Hindlimb muscle (tissue), 1 donor: ENCODE measurements around the gene GATA3. TPM values are rescaled to one million over a fixed set of nuclear protein-coding genes. Genes with fewer than 3 reads are reported as not detected.

Source experiments
- DNase-seq: peaks from one replicate; pipeline ENCODE4 v3.0.0-alpha.2; 2013
- polyA plus RNA-seq: library from polyadenylated mRNA; unstranded; fragments of 120-200 nt; gene quantifications from one replicate; pipeline ENCODE4 v1.2.1, GENCODE V29; 2013; ENCODE audit not compliant: insufficient read length

Gene GATA3
- polyA plus RNA-seq, 1 donor = 1.0 TPM

DNA sequence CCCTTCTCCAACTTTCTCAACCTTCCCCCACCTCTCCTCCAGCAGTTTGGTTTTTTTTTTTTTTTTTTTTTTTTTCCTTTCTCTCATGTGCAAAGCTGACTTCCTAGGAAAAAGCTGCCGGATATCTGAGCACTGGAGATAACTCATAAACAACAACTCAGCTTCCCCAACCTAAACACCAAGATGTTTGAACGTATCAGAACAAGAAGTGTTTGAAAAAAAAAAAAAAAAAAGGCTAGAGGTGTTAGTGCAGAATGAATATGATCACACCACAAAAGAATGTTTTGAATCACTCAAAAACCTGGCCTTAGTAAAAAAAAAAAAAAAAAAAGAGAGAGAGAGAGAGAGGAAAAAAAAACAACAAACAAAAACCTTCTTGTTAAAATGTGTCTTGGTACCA lies 11.2 kb downstream of the GATA3 start:
- no peak for DNase-seq

DNA sequence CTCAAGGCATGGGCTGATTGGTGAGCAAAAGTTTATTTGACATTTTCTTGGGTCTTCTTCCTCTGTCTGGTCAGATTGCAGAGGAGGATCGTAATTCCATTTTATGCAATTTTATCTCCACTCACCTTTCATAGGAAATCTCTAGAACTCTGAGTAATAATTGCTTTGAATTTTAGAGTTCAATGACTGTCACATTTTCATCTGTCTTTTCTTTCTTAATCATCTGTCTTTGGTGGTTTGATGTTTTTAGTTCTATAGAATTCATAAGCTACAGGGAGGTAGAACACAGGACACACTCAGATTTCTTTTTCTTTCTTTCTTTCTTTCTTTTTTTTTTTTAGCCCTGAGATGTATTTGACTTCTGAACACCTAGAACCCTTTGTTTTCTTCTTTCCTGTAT lies 11.6 kb downstream of the GATA3 start:
- DNase-seq = no peak

DNA sequence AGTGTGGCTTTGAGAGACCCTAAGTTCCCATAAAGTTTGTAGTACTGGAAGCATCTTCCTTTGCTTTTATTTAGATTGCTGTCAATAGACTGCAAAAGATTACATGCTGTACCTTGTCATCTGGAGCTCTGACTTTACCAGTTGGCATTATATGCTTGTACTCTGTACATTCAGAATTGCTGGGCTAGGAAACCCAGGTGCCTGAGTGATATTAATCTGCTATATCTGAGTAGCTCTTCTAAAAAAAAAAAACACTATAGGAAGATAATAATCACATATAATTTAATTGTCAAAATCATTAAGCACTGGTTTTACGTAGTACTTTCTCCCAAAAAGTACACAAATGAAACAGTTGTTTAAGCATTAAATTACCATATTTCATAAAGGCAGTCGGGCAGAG lies 12.3 kb downstream of the GATA3 start:
- no peak for DNase-seq

DNA sequence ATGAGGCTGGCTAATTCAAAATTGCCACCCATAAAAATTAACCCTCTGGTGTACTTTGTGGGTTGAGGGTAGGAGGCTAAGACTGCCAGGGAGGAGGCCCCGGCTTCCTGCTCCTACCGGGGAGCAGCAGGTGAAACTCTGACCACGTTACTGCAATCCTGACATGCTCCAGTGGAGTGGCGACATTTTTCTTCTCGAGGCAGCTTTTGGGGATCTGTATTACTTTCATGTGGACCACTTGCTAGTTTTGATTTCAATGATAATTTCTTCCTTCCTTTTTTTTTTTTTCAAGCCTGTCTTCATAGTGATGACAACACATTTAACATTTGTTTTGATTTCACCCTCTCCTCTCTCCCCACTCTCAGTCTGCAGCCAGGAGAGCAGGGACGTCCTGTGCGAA lies 14.6 kb downstream of the GATA3 start:
- no peak for DNase-seq

DNA sequence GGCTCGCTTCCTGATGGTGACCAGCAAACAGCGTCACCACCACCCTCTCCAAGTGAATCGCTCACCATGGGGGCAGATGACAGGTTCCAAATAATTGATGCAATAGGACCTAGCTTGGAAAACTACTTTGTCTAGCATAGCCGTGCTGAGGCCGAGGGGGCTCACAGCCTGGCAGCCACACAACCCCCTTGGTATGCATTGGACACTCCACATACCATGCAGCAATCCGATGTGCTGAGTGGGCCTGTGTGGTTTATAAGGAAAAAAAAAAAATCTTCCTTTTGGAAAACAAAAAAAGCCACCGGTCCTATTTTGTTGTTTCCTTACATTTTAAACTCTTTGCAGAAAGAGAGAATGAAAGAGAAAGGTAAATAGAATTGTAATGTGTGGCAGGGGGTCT lies 15.1 kb downstream of the GATA3 start:
- no peak for DNase-seq

DNA sequence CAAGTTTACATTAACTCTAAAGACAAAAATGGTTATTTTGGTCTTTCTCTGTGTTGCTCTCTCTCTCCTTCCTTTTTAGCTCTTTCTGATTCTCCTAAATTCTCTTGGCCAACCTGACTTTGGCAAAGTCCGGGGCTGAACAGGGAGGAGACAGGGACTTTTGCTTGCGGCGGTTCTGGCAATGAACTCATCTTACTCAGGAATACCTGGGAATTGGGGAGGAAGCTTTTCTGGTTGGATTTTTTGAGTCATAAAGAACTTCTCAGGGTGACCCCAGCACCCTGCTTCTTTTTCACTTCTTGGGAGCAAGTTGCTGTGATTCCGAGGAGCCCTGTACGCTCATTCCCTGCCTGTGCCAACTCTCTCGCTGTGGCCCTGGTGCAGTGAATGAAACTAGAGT lies 16.0 kb downstream of the GATA3 start:
- DNase-seq = no peak

DNA sequence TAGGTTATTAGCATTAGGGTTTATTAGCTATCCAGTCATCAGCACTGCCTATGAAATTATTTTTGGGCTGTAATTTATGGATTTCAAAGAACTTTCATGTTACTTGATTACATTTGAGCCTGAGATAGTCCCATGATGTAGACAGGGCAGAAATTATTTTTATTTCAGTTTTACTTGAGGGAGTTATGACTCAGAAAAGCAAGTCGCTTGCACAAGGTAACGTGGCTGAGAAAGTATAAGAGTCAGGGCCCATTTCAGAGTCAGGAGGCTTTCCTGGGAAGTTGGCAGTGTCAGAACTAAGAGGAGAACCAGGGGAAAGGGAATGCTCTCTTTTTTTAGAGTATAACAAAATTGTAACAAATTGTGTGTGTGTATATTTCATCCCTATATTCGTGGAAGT lies 16.5 kb downstream of the GATA3 start:
- no peak for DNase-seq

DNA sequence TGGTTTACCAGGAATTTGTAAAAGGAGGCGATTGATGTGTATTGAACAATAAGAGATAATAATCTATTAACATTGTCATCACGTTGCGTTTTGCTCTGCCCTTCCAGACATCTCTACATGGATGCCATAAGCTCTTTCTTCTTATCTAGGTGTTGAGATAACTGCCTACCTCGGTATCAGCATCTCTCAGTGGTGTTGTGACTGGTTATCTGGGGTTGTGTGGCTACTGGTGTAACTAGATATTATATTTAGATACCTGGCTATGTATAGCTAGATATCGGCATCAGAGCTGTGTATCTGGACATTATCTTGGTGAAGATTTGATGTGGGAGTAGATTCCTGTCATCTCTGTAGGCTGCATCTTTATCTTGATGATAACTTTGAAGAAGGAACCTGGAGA lies 17.2 kb downstream of the GATA3 start:
- no peak for DNase-seq

DNA sequence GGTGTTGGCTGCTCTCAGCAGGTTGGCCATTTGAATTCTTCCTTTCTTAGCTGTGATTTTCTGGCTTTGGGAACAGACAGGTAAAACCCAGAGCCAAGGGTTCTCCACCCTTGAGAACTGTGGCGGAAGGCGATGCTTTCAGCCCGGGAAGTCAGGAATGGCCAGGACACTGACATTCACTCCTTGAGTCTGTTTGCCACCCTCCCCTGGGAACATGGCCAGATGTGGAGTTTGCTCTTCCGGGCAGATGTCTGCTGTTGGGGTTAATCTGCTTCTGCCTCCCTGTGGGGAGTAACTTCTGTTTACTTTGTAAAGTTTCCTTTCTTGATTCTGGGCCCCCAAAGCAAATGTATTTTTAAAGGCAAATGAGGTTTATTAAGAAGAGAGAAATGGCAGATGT lies 17.7 kb downstream of the GATA3 start:
- no peak for DNase-seq

DNA sequence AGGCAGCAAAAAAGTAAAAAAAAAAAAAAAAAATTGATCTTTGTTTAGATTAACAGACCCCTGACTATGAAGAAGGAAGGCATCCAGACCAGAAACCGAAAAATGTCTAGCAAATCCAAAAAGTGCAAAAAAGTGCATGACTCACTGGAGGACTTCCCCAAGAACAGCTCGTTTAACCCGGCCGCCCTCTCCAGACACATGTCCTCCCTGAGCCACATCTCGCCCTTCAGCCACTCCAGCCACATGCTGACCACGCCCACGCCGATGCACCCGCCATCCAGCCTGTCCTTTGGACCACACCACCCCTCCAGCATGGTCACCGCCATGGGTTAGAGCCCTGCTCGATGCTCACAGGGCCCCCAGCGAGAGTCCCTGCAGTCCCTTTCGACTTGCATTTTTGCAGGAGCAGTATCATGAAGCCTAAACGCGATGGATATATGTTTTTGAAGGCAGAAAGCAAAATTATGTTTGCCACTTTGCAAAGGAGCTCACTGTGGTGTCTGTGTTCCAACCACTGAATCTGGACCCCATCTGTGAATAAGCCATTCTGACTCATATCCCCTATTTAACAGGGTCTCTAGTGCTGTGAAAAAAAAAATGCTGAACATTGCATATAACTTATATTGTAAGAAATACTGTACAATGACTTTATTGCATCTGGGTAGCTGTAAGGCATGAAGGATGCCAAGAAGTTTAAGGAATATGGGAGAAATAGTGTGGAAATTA lies 19.4 kb downstream of the GATA3 start:
- no peak for DNase-seq

DNA sequence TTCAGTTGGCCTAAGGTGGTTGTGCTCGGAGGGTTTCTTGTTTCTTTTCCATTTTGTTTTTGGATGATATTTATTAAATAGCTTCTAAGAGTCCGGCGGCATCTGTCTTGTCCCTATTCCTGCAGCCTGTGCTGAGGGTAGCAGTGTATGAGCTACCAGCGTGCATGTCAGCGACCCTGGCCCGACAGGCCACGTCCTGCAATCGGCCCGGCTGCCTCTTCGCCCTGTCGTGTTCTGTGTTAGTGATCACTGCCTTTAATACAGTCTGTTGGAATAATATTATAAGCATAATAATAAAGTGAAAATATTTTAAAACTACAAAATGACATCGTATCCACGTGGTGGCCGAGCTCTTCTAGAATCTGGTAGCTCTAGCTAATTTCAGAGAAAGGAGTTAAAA lies 20.4 kb downstream of the GATA3 start:
- DNase-seq = no peak

DNA sequence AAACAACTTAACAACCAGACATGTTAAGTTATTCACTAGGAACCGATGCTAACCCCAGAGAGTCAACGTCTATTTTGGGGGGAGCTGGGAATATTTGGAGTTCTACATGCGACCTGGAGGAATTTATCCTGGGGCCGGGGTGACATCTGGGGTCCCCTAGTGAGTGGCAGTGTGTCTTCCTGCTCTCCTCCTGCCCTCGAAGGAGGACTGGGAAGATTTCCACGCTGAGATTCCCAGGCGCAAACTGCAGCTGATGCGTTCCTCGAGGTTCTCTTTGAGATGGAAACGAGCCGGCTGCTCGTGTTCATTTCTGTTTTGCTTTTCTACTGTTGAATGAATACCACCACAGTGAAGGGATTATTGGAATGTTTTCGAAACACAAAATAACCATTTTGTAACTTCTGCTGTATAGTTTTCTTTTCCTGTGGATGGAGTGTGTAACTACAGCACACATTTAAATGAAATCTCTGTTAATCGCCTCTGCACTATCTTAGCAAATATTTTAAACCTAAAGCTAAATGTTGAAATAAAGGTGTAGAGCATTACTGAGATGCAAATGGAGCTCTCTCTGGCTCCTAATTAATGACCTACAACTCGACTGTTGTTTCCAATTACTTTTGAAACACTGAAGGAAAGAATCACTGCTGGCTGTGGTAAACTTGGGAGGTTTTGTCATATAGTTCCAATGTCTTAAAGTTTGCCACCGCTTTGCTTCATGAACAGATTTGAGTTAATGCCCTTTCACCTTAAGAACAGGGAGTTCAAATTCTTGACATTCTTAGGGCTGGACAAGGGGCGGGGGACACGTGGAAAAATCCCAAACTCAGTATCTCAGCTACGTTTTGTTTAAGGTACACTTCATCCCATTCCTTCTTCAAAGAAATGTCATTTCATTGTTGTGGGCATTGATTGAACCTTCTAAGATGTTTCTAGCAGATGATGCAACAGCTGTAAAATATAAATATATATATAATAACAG lies 21.1 kb downstream of the GATA3 start:
- no peak for DNase-seq

DNA sequence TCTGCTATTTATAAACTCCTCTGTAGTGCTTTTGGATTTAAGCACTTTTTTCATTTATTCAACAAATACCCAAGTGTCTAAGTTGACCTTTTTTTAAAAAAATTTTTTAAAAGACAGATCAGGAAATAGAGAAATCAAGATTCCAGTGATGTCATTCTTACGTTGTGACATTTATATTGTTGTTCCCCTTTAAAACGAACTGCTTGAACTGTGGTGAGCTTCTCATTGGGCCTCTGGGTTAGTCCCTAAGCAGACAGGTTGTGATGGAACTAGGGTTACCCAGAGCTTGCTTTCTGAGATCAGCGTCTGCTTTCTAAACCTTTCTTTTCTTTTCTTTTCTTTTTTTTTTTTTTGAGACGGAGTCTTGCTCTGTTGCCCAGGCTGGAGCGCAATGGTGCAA lies 22.4 kb downstream of the GATA3 start:
- DNase-seq = no peak

DNA sequence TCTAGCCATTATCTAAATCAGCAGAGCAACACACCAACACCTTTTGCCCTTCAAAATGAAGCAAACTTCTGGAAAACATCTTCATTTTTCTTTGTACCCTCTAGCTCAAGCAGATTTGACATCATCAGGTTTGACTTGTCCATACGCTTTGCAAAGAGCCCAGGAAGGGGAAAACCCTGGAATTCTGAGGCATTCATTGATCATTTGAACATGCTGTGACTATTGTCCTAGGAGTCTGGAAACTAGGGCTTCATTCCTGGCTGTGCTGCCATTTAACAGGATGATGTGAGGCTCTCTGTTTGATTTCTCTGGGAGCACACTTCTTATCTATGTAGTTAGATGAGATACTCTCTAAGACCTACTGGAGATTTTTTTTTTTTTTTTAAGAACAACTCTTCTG lies 23.5 kb downstream of the GATA3 start:
- no peak for DNase-seq

DNA sequence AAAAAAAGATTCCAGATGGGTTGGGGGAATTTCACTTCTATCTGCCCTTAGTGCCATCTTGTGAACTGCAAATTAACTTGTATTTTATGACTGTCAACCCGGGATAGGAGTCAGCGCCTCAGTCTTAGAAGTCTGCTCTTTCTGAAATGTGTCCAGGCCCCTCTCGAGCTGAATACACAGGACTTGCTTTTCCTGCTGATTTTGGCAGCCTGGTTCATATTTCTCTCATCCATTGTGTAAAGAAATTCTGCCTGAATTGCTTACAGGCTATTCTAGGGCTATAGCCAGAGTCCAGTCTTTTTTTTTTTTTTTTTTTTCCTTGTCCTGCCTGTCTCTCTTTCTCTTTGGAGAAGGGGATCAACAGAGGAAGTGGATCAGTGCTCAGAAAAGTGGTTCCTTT lies 24.6 kb downstream of the GATA3 start:
- DNase-seq = no peak

DNA sequence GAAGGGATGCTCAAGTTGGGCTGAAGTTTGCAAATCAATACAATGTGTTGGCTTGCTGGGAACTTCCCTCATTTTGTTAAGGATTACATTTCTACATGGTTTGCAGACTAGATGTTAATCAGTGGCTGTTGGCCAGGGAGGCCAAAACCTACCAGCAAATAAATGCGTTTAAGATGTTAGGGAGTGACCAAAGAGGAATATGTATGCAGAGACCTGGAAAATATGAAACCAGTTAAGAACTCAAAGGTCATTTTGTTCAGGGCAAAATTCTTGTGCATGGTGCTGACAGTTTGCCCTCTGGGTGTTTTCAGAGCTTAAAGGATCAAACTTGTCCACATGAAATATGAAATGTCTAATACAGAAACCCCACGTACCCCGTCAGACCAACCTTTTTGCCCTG lies 30.3 kb downstream of the GATA3 start:
- DNase-seq = no peak

DNA sequence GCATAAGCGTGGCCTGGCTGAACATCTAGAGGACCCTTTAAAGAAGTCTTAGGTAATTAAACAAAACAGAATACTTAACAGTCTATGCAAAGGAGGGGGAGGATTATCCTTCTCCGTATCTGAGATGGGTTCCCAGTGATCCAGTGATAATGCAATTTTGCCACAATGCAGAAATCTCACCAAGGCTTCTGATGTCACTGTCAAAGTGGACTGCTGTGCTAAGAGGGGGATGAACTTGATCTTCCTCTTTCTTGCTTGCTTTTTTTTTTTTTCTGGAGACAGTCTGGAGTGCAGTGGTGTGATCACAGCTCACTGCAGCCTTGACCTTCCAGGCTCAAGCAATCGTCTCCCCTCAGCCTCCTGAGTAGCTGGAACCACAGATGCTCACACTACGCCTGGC lies 30.8 kb downstream of the GATA3 start:
- DNase-seq = no peak

DNA sequence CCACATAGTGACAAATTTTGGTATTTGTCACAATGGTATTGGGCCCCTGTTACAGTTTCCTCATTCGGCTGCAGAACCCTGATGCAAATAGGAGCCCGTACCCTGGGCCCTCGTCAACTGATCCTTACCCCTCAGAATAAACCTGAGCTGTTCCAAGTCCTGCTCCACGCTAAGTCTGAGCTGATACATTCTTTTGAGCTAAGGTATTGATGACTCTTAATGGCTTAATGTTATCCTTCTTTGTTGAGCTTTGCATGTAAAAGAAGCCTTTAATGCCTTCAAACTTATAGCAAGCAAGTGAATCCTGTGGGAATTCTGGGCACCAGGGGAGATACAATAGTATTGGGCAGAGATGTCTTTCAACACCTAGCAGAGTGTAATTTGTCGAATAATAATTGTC lies 31.8 kb downstream of the GATA3 start:
- no peak for DNase-seq

DNA sequence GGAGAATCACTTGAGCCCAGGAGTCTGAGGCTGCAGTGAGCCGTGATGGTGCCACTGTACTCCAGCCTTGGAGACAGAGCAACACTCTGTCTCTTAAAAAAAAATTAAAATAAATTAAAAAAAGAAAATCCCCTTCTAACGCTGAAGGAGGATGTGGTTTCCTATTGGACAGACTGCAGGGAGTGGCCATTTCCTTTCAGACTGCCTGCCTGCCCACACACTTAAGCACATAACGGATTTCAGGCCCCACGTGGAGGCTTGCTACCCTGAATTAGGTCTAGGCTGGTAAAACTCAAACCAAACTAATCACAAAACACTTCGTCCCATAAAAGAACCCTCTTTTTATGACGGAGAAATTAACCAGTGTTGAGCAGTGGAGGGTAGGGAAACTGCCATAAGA lies 34.0 kb downstream of the GATA3 start:
- DNase-seq = no peak

DNA sequence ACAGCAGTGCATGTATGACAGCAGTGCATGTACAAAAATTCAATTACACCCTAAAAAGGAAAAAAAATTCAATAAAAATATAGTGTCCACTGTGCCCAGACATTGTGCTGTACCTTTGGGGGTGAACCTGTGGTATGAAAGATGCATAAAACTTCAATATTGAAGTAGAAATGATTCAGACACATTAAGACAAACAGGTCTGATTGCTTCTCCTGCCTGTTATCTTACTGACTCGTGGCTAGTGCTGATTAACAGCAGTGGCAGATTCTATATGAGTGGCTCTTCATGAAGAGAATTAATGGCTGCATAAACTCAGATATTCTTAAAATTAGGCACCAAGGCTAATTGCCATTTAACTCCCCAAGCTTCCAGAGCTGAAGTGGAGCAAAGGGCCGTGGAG lies 37.9 kb downstream of the GATA3 start:
- DNase-seq = no peak

DNA sequence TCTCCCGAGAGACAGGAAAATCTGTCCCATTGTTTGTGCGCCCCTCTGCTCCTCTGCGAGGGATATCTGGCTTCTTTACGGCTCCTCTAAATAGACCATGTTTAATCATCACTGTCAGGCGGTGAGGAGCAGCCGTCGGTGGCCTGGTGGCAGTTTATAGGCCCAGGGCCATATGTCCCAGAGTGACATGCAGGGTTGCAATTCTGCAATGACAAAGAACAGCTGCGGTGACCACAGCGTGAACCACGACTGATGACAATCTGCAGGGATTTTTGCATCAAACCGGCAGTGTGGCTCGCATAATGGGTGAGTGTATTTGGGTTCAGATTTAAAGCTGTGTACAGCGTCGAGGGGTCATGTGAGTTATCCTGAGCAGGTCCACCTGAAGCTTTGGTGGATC lies 41.5 kb downstream of the GATA3 start:
- no peak for DNase-seq

DNA sequence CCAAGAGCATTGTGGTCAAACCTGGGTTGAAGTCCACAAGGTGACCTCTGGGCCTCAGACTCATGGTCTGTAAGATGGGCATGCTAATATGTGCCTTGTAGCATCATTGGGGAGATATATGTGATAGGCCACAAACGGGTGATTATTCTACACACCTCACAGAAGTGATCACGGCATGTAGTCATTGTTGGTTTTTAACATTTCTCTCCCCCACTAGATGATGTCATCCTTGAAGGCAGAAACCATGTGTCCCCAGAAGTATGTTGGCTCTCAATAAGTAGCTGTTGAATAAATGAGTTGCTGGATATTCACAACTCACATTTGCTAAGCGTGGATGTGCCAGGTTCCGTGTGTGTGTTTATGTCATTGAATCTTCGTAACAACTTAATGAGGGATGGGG lies 42.4 kb downstream of the GATA3 start:
- DNase-seq = no peak

DNA sequence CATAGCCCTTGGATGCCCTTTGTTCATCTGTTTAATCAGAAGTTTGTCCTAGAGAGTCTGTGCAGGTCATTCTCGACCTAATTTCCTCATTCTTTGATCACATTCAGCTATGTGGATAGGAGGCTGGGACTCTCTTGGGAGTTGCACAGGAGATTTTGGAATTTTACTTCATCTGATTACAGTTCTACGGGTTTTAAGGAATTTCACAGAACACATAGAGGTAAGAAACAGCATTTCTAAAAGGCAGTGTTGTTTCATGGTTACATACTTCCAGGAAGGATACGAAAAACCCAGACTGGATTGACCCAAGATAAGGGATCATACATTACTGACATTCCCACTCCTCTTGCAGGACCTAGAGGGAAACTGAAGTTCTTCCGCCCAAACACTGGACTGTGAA lies 45.9 kb downstream of the GATA3 start:
- DNase-seq = no peak
